Effector memory CD8-positive, alpha-beta T cell (primary cell): ENCODE measurements around the gene ANP32D.
"Not testable (repeated sequence)": the region's sequence is repeated elsewhere in the genome, so short reads cannot be mapped to it uniquely, and the experiment has no call there.

Experiments
- ATAC-seq: fragments of 150-1000 bp; cut with Tn5 transposase; replicated peaks from 2 replicates; pipeline ENCODE4 v1.10.0; 2021; ENCODE audit warnings: mild to moderate bottlenecking, moderate library complexity
- DNase-seq, 3 experiments: peaks; one replicate each; pipeline ENCODE4 v3.0.0; 2021
- H3K27ac Mint-ChIP-seq, 2 donors: one replicate each; pipeline ENCODE4 v1.8.0; 2022; ENCODE audit warnings: mild to moderate bottlenecking in 2 of 2, mixed read lengths in 2 of 2, moderate library complexity in 2 of 2
- H3K27me3 Mint-ChIP-seq, 2 donors: one replicate each; pipeline ENCODE4 v1.8.0; 2022; ENCODE audit warnings: mixed read lengths in 2 of 2
- H3K36me3 Mint-ChIP-seq: one replicate; pipeline ENCODE4 v1.8.0; 2022; ENCODE audit warnings: mild to moderate bottlenecking, moderate library complexity, mixed read lengths; ENCODE audit not compliant: insufficient read depth
- H3K4me1 Mint-ChIP-seq, 2 donors: one replicate each; pipeline ENCODE4 v1.8.0; 2022; ENCODE audit warnings: low read depth in 2 of 2, mixed read lengths in 2 of 2
- H3K4me3 Mint-ChIP-seq, 2 donors: one replicate each; pipeline ENCODE4 v1.8.0; 2022; ENCODE audit warnings: mild to moderate bottlenecking in 2 of 2, mixed read lengths in 2 of 2, moderate library complexity in 2 of 2
- H3K9me3 Mint-ChIP-seq, 2 donors: one replicate each; pipeline ENCODE4 v1.8.0; 2022; ENCODE audit warnings: mixed read lengths in 2 of 2

ANP32D gene

DNA sequence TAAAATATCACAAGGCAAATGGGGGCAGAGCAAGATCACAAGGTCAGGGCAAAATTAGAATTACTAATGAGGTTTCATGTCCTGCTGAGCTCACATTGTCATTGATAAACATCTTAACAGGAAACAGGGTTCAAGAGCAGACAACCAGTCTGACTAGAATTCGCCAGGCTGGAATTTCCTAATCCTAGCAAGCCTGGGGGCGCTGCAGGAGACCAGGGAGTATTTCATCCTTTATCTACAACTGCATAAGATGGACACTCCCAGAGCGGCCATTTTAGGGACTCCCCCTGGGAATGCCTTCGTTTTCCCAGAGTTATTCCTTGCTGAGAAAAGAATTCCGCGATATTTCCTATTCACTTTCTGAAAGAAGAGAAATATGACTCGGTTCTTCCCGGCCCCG lies 3.3 kb upstream of the ANP32D start:
- not testable (repeated sequence) for ATAC-seq, H3K4me1 Mint-ChIP-seq, H3K27ac Mint-ChIP-seq, H3K4me3 Mint-ChIP-seq, H3K36me3 Mint-ChIP-seq, DNase-seq
- Mint-ChIP-seq H3K27me3 (peaks cover 34 to 56% of the 10 kb centered on the region in 2 donors), H3K9me3 (peaks cover 14 to 29% of the 10 kb centered on the region in 2 donors)

DNA sequence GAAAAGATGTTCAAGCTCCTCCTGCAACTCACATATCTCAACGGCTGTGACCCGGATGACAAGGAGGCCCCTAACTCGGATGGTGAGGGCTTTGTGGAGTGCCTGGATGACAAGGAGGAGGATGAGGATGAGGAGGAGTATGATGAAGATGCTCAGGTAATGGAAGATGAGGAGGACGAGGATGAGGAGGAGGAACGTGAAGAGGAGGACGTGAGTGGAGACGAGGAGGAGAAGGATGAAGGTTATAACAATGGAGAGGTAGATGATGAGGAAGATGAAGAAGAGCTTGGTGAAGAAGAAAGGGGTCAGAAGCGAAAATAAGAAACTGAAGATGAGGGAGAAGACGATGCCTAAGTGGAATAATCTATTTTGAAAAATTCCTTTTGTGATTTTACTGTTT lies 702 bp downstream of the ANP32D start:
- no peak overlapping the region for H3K4me3 Mint-ChIP-seq
- ATAC-seq (no peak), DNase-seq (no peak)
- H3K36me3 Mint-ChIP-seq, result no peaks in the 10 kb centered on the region
- H3K4me1 Mint-ChIP-seq, result no peaks in the 10 kb centered on the region
- H3K27ac Mint-ChIP-seq, result no peak overlapping the region
- peaks cover 60 to 71% of the 10 kb centered on the region in 2 donors for H3K27me3 Mint-ChIP-seq
- peaks cover 12 to 25% of the 10 kb centered on the region in 2 donors for H3K9me3 Mint-ChIP-seq

DNA sequence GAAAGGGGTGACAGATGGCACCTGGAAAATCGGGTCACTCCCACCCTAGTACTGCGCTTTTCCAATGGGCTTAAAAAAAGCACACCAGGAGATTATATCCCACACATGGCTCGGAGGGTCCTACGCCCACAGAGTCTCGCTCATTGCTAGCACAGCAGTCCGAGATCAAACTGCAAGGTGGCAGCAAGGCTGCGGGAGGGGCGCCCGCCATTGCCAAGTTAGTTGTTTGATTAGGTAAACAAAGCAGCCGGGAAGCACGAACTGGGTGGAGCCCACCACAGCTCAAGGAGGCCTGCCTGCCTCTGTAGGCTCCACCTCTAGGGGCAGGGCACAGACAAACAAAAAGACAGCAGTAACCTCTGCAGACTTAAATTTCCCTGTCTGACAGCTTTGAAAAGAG lies 2.1 kb downstream of the ANP32D start:
- H3K36me3 Mint-ChIP-seq, H3K4me3 Mint-ChIP-seq, H3K4me1 Mint-ChIP-seq, H3K27ac Mint-ChIP-seq, DNase-seq, ATAC-seq: not testable (repeated sequence)
- Mint-ChIP-seq H3K27me3 (peaks cover 60 to 71% of the 10 kb centered on the region in 2 donors), H3K9me3 (peaks cover 9 to 15% of the 10 kb centered on the region in 2 donors)

DNA sequence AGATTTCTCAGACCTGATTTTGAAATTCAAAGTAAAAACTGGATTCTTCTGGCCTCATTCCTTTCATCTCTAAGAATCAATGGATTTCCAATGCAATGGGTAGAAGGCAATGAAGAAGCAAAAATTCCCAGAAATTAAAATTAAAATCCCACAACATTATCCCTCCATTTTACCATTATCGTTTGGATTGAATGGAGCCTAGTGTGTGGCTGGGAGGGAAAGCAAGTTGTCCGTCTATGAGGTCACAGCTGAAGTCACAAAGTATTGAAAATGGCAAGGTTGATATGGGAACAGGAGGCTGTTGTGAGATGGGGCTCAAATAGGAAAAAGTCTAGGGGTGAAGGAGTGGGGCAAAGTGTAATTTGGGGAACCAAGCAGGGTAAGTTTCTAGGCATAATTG lies 9.8 kb downstream of the ANP32D start, which contains the start of gene C12orf54:
C12orf54 (plus strand) TSS at position 301 of the 400 bp plus-strand sequence. CDS start 799 bp downstream, outside the sequence.
- H3K4me3 Mint-ChIP-seq, result no peak within 1 kb of the TSS
- DNase-seq (no peak), ATAC-seq (no peak)
- no peak within 1 kb of the TSS for H3K27ac Mint-ChIP-seq
- no peaks in the 10 kb centered on the region for H3K9me3 Mint-ChIP-seq
- H3K36me3 Mint-ChIP-seq, result no peaks in the 10 kb centered on the region
- no peaks in the 10 kb centered on the region for H3K4me1 Mint-ChIP-seq
- peaks cover 38 to 53% of the 10 kb centered on the region in 2 donors for H3K27me3 Mint-ChIP-seq

DNA sequence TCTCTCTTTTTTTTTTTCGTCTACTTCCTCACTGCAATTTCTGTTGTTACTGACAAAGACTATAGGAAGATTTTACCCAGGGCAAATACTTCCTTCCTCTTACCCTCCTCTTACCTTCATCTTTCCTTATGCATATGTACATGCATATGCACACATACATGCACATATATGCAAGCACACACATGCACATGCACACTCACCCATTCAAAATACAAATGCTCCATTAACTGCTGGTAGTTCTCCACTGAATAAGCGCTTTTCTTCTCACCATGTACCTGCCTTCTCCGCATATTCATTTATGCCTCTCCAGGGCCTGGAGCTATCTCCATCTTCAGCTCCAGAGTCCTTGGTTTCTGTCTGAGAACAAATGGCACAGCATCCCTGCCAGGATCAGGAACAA lies 10.6 kb downstream of the ANP32D start:
- Mint-ChIP-seq H3K36me3 (no peaks in the 10 kb centered on the region), H3K27ac (no peak overlapping the region), H3K27me3 (peaks cover 34 to 45% of the 10 kb centered on the region in 2 donors), H3K4me1 (no peaks in the 10 kb centered on the region), H3K9me3 (no peaks in the 10 kb centered on the region), H3K4me3 (no peak overlapping the region)
- ATAC-seq (no peak), DNase-seq (no peak)

DNA sequence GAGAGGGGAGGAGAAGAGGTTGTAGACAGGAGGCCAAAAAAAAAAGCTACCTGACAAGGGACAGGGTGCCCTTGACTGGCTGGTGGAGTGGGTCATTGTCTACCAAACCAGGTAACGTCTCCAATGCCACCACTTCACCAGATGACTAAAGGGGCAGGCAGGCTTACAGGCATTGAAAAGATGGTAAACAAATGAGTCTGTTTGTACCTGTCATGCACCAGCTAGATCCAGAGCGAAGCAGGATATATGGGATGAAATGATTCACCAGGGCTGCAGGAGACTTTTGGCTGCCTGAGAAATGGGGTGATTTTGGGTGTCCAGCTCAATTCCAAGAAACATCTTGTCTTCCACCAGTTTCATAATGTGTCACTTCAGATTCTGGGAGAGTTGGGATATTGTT lies 13.9 kb downstream of the ANP32D start:
- Mint-ChIP-seq H3K9me3 (no peaks in the 10 kb centered on the region), H3K27me3 (peaks cover 53 to 64% of the 10 kb centered on the region in 2 donors), H3K27ac (no peak overlapping the region), H3K4me3 (no peak overlapping the region), H3K36me3 (no peaks in the 10 kb centered on the region), H3K4me1 (no peaks in the 10 kb centered on the region)
- DNase-seq (no peak), ATAC-seq (no peak)

DNA sequence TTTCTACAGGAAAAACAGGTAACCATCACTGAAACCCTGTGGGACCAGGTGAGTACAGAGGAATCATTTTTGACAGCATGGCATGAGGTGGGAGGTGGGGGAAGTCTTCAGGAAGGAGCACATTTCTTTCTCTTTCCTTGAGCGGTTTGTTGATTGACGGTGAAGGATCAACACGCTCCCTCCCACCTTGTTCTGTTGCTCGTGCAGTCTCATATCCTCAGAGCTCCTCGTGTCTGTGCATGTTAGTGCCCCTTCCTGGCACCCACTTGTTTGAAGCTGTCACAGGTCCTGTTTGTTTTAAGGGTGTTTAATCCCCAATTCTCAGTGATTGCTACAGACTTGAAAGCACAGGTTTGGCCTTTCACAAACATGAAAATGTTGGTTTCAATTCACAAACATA lies 14.3 kb downstream of the ANP32D start:
- H3K27ac Mint-ChIP-seq, result no peak overlapping the region
- no peak for ATAC-seq
- no peak for DNase-seq
- peaks cover 49 to 66% of the 10 kb centered on the region in 2 donors for H3K27me3 Mint-ChIP-seq
- no peak overlapping the region for H3K4me3 Mint-ChIP-seq
- no peaks in the 10 kb centered on the region for H3K9me3 Mint-ChIP-seq
- H3K36me3 Mint-ChIP-seq, result no peaks in the 10 kb centered on the region
- no peaks in the 10 kb centered on the region for H3K4me1 Mint-ChIP-seq

DNA sequence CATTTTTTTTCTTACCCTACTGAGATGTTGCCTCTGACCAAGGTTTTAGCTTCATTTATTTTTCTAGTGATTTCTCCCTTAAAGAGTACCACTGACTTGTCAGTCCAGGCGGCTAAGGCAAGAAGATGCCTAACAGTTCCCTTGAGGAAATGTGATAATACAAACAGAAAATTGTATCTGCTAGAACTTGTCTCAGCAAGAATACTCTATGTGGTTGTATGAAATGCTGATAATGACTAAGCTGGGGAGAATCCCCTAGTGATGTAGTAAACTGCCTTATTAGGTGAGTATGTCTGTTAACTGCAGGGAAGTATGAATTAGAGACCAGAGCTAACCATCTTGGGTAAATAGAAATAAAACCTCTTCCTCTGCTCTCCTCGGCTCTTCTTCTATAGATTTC lies 16.7 kb downstream of the ANP32D start:
- H3K4me1 Mint-ChIP-seq, result no peaks in the 10 kb centered on the region
- no peaks in the 10 kb centered on the region for H3K9me3 Mint-ChIP-seq
- ATAC-seq (no peak), DNase-seq (no peak)
- no peak overlapping the region for H3K4me3 Mint-ChIP-seq
- H3K27ac Mint-ChIP-seq, result no peak overlapping the region
- peaks cover 38 to 65% of the 10 kb centered on the region in 2 donors for H3K27me3 Mint-ChIP-seq
- no peaks in the 10 kb centered on the region for H3K36me3 Mint-ChIP-seq

DNA sequence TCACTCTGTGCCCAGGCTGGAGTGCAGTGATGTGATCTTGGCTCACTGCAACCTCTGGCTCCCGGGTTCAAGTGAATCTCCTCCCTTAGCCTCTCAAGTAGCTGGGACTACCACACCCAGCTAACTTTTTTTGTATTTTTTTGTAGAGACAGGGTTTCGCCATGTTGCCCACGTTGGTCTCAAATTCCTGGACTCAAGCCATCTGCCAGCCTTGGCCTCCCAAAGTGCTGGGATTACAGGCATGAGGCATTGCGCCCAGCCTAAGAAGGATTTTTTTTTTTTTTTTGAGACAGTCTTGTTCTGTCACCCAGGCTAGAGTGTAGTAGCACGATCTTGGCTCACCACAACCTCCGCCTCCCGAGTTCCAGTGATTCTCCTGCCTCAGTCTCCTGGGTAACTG lies 17.1 kb downstream of the ANP32D start:
- not testable (repeated sequence) for H3K4me3 Mint-ChIP-seq, H3K36me3 Mint-ChIP-seq, DNase-seq, H3K4me1 Mint-ChIP-seq, H3K27ac Mint-ChIP-seq, ATAC-seq, H3K9me3 Mint-ChIP-seq
- peaks cover 38 to 64% of the 10 kb centered on the region in 2 donors for H3K27me3 Mint-ChIP-seq

DNA sequence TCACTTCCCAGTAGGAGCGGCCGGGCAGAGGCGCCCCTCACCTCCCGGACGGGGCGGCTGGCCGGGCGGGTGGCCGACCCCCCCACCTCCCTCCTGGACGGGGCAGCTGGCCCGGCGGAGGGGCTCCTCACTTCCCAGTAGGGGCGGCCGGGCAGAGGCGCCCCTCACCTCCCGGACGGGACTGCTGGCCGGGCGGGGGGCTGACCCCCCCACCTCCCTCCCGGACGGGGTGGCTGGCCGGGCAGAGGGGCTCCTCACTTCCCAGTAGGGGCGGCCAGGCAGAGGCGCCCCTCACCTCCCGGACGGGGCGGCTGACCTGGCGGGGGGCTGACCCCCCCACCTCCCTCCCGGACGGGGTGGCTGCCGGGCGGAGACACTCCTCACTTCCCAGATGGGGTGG lies 27.9 kb downstream of the ANP32D start:
- not testable (repeated sequence) for DNase-seq, H3K4me1 Mint-ChIP-seq, H3K9me3 Mint-ChIP-seq, H3K36me3 Mint-ChIP-seq, H3K27ac Mint-ChIP-seq, ATAC-seq, H3K4me3 Mint-ChIP-seq
- H3K27me3 Mint-ChIP-seq, result peaks cover 37 to 42% of the 10 kb centered on the region in 2 donors

DNA sequence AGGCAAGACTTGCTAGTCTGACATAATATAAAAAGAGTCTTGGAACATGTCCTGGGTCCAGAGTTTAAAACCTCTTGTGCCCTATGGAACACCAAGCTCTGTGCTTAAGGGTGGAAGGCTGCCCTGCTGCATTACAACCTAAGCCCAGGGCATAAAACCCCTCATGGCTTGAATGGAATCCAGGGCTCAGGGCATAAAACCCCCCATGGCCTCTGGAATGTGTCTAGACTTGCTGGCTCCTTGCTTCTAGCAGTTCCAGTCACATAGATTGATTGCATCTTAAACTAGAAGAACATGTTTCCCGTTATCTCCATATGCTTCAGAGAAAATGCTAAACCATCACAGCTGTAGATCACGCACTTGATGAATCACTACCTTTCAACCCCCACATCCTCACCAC lies 34.5 kb downstream of the ANP32D start:
- not testable (repeated sequence) for H3K4me1 Mint-ChIP-seq, H3K9me3 Mint-ChIP-seq, H3K36me3 Mint-ChIP-seq, ATAC-seq, H3K27ac Mint-ChIP-seq, DNase-seq, H3K4me3 Mint-ChIP-seq
- peaks cover 52 to 53% of the 10 kb centered on the region in 2 donors for H3K27me3 Mint-ChIP-seq

DNA sequence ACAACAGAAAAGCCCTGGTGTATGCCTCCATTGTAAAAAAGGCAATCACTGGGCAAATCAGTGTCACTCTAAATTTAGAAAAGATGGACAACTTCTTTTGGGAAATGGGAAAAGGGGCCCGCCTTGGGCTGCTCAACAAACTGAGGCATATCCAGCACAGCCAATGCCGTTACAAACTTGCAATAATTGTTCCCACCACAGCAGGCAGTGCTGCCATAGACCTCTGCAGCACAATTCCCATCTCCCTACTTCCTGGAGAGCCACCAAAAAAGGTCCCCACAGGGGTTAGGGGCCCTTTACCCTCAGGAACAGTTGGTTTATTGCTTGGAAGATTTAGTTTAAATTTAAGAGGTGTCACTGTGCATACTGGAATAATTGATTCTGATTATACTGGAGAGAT lies 36.6 kb downstream of the ANP32D start:
- DNase-seq (no peak), ATAC-seq (no peak)
- no peak overlapping the region for H3K27ac Mint-ChIP-seq
- no peaks in the 10 kb centered on the region for H3K4me1 Mint-ChIP-seq
- no peaks in the 10 kb centered on the region for H3K36me3 Mint-ChIP-seq
- H3K4me3 Mint-ChIP-seq, result no peak overlapping the region
- H3K9me3 Mint-ChIP-seq, result no peaks in the 10 kb centered on the region
- H3K27me3 Mint-ChIP-seq, result peaks cover 41 to 56% of the 10 kb centered on the region in 2 donors

DNA sequence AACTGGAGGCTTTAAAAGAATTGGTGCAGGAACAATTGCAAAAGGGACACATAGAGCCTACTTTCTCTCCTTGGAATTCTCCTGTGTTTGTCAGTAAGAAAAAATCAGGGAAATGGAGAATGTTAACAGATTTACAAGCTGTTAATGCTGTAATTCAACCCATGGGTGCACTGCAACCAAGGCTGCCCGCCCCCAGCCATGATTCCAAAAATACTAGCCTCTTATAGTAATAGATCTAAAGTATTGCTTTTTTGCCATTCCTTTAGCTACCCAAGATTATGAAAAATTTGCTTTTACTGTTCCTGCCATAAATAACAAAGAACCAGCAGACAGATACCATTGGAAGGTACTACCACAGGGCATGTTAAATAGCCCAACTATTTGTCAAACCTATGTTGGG lies 37.8 kb downstream of the ANP32D start:
- DNase-seq (no peak), ATAC-seq (no peak)
- Mint-ChIP-seq H3K9me3 (no peaks in the 10 kb centered on the region), H3K4me1 (no peaks in the 10 kb centered on the region), H3K4me3 (no peak overlapping the region), H3K27ac (no peak overlapping the region), H3K36me3 (no peaks in the 10 kb centered on the region), H3K27me3 (peaks cover 37 to 56% of the 10 kb centered on the region in 2 donors)

DNA sequence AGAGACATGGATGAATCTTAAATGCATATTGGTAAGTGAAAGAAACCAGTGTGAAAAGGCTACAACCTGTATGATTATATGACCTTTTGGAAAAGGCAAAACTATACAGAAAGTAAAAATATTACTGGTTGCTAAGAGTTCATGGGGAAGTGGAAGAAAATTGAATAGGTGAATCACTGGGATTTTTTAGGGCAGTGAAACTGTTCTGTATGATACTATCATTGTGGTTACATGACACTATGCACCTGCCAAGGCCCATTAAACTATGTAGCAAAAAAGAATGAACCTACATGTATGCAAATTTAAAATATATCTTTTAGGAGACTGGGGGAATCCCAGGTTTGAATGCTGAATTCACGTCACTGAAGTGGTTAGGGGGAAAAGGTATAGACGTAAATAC lies 40.5 kb downstream of the ANP32D start:
- no peaks in the 10 kb centered on the region for H3K9me3 Mint-ChIP-seq
- H3K4me3 Mint-ChIP-seq, result no peak overlapping the region
- DNase-seq (no peak), ATAC-seq (no peak)
- no peaks in the 10 kb centered on the region for H3K36me3 Mint-ChIP-seq
- H3K27me3 Mint-ChIP-seq, result peaks cover 14 to 36% of the 10 kb centered on the region in 2 donors
- H3K4me1 Mint-ChIP-seq, result no peaks in the 10 kb centered on the region
- H3K27ac Mint-ChIP-seq, result no peak overlapping the region

DNA sequence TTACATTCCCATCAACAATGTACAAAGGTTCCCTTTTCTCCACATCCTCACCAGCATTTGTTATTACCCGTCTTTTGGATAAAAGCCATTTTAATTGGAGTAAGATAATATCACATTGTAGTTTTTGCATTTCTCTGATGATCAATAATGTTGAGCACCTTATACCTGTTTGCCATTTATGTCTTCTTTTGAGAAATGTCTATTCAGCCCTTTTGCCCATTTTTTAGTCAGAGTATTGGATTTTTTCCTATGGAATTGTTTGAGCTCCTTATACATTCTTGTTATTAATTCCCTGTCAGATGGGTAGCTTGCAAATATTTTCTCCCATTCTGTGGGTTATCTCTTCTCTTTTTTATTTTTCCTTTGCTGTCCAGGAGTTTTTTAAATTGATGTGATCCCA lies 42.4 kb downstream of the ANP32D start:
- Mint-ChIP-seq H3K4me1 (no peaks in the 10 kb centered on the region), H3K27me3 (peaks cover 11 to 21% of the 10 kb centered on the region in 2 donors), H3K27ac (no peak overlapping the region), H3K4me3 (no peak overlapping the region), H3K9me3 (no peaks in the 10 kb centered on the region), H3K36me3 (no peaks in the 10 kb centered on the region)
- no peak for DNase-seq
- ATAC-seq, result no peak
